Effector memory CD8-positive, alpha-beta T cell (primary cell): ENCODE results near the gene EPHB1.

Source experiments
- ATAC-seq: fragments of 150-1000 bp; cut with Tn5 transposase; replicated peaks from 2 replicates; pipeline ENCODE4 v1.10.0; 2021; ENCODE audit warnings: mild to moderate bottlenecking, moderate library complexity
- DNase-seq, 3 experiments: peaks; one replicate each; pipeline ENCODE4 v3.0.0; 2021
- H3K27ac Mint-ChIP-seq, 2 donors: one replicate each; pipeline ENCODE4 v1.8.0; 2022; ENCODE audit warnings: mild to moderate bottlenecking in 2 of 2, mixed read lengths in 2 of 2, moderate library complexity in 2 of 2
- H3K27me3 Mint-ChIP-seq, 2 donors: one replicate each; pipeline ENCODE4 v1.8.0; 2022; ENCODE audit warnings: mixed read lengths in 2 of 2
- H3K36me3 Mint-ChIP-seq: one replicate; pipeline ENCODE4 v1.8.0; 2022; ENCODE audit warnings: mild to moderate bottlenecking, moderate library complexity, mixed read lengths; ENCODE audit not compliant: insufficient read depth
- H3K4me1 Mint-ChIP-seq, 2 donors: one replicate each; pipeline ENCODE4 v1.8.0; 2022; ENCODE audit warnings: low read depth in 2 of 2, mixed read lengths in 2 of 2
- H3K4me3 Mint-ChIP-seq, 2 donors: one replicate each; pipeline ENCODE4 v1.8.0; 2022; ENCODE audit warnings: mild to moderate bottlenecking in 2 of 2, mixed read lengths in 2 of 2, moderate library complexity in 2 of 2
- H3K9me3 Mint-ChIP-seq, 2 donors: one replicate each; pipeline ENCODE4 v1.8.0; 2022; ENCODE audit warnings: mixed read lengths in 2 of 2

EPHB1 gene

GRCh38 chr3:135292162-135292561, 497.1 kb downstream of the EPHB1 start:
- Mint-ChIP-seq H3K4me3 (no peak overlapping the region), H3K4me1 (no peaks in the 10 kb centered on the region), H3K27me3 (no peaks in the 10 kb centered on the region), H3K9me3 (peaks cover 2 to 8% of the 10 kb centered on the region in 2 donors), H3K27ac (no peak overlapping the region), H3K36me3 (no peaks in the 10 kb centered on the region)
- ATAC-seq (no peak), DNase-seq (no peak)

- DNase-seq (no peak), ATAC-seq (no peak)
- H3K27ac Mint-ChIP-seq: no peak overlapping the region
- H3K4me1 Mint-ChIP-seq: no peaks in the 10 kb centered on the region
- H3K36me3 Mint-ChIP-seq: no peaks in the 10 kb centered on the region
- no peak overlapping the region for H3K4me3 Mint-ChIP-seq
- no peaks in the 10 kb centered on the region for H3K27me3 Mint-ChIP-seq
- peaks cover 10 to 12% of the 10 kb centered on the region in 2 donors for H3K9me3 Mint-ChIP-seq
Observed at GRCh38 chr3:135301670-135302069, 506.6 kb downstream of the EPHB1 start.

DNA sequence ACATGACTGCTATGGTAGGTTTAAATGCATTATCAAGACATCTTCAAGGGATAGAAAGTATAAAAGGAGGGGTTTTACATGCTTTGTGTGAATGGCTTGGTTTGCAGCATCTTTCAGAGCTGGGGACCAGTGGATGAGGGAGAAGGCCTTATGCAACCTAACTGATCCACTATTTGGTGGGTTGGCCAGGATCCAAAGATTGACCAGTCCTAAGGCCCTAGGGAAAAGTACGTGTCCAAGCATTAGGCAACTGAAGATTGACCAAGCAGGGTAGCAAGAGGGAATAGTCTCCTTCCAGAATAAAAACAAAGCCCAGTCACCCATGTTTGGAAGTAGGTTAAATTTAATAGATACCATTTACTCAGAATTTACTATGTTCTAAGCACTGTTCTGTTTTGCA, 509.3 kb downstream of the EPHB1 start:
- ATAC-seq (no peak), DNase-seq (no peak)
- no peaks in the 10 kb centered on the region for H3K27me3 Mint-ChIP-seq
- H3K9me3 Mint-ChIP-seq: peaks cover 15 to 21% of the 10 kb centered on the region in 2 donors
- H3K4me1 Mint-ChIP-seq: no peaks in the 10 kb centered on the region
- H3K27ac Mint-ChIP-seq: no peak overlapping the region
- H3K4me3 Mint-ChIP-seq: no peak overlapping the region
- no peaks in the 10 kb centered on the region for H3K36me3 Mint-ChIP-seq
